B cell (primary cell): Measurements from ENCODE around the gene LILRB1. TPM values are rescaled to one million over a fixed set of nuclear protein-coding genes. Genes with fewer than 3 reads are reported as not detected.

ENCODE experiments used
- ATAC-seq: fragments of 200-7000 bp; cut with Tn5 transposase; one replicate; pipeline ENCODE4 v1.10.0; 2021; ENCODE audit warnings: low read depth, mild to moderate bottlenecking, moderate number of reproducible peaks, moderate library complexity
- CTCF ChIA-PET: fragments of 350-600 bp; sonication (Branson Sonifier 250); formaldehyde crosslinking; loops from one replicate; lab custom pipeline; 2021; ENCODE audit warnings: antibody characterized with exemption, inconsistent platforms; lab: Charles Lee
- POLR2A ChIA-PET: fragments of 350-600 bp; sonication (Branson Sonifier 250); formaldehyde crosslinking; loops from one replicate; lab custom pipeline; 2021; ENCODE audit warnings: antibody characterized with exemption; lab: Charles Lee
- DNase-seq: peaks from one replicate; pipeline ENCODE4 v3.0.0; 2013
- H2AFZ ChIP-seq: 2 replicates; pipeline ENCODE4 v1.6.1; 2012; ENCODE audit warnings: mild to moderate bottlenecking, low read depth, low read length; ENCODE audit not compliant: insufficient read depth, poor library complexity, severe bottlenecking
- H3K27ac ChIP-seq, 2 donors: 1 replicate in 1 of 2; 2 replicates in 1 of 2; pipeline ENCODE4 v1.5.1; 2012 to 2013; ENCODE audit warnings: low read length in 2 of 2, mild to moderate bottlenecking in 2 of 2, moderate library complexity in 1 of 2
- H3K27me3 ChIP-seq, 4 experiments: fragments of 200-600 bp in 1 of 4; sonication (generic) in 1 of 4; replicated peaks in 1 of 4; 1 replicate in 2 of 4; 2 replicates in 2 of 4; pipeline versions ENCODE4 v1.6.1 to v1.7.0; 2013 to 2016; ENCODE audit warnings: low read length in 3 of 4, mild to moderate bottlenecking in 2 of 4, mixed read lengths in 1 of 4, moderate library complexity in 1 of 4; ENCODE audit not compliant: insufficient read depth in 4 of 4, control insufficient read depth in 3 of 4; ENCODE audit errors: control extremely low read depth in 1 of 4
- H3K36me3 ChIP-seq, 2 experiments: replicated peaks in 1 of 2; 1 replicate in 1 of 2; 2 replicates in 1 of 2; pipeline versions ENCODE4 v1.6.1 to v1.7.1; 2013; ENCODE audit warnings: low read length in 1 of 2; ENCODE audit not compliant: insufficient read depth in 2 of 2, control insufficient read depth in 1 of 2; ENCODE audit errors: control extremely low read depth in 1 of 2, extremely low read depth in 1 of 2
- H3K4me1 ChIP-seq, 2 donors: fragments of 200-600 bp in 1 of 2; sonication (generic) in 1 of 2; 1 replicate in 1 of 2; 2 replicates in 1 of 2; pipeline versions ENCODE4 v1.5.1 to v1.6.1; 2013 to 2017; ENCODE audit warnings: low read length in 2 of 2; ENCODE audit not compliant: control insufficient read depth in 2 of 2, insufficient read depth in 2 of 2
- H3K4me2 ChIP-seq: replicated peaks from 2 replicates; pipeline ENCODE3; 2012; ENCODE audit warnings: mild to moderate bottlenecking, low read depth, low read length; ENCODE audit not compliant: poor library complexity, severe bottlenecking
- H3K4me3 ChIP-seq, 5 experiments: fragments of 200-600 bp in 1 of 5; sonication (generic) in 1 of 5; 1 replicate in 3 of 5; 2 replicates in 2 of 5; pipeline versions ENCODE4 v1.5.1 to v1.7.0; 2011 to 2016; ENCODE audit warnings: low read length in 4 of 5, mild to moderate bottlenecking in 4 of 5, low read depth in 2 of 5, control low read depth in 1 of 5, moderate library complexity in 1 of 5; ENCODE audit not compliant: insufficient read depth in 1 of 5; ENCODE audit errors: control extremely low read depth in 1 of 5, extremely low read depth in 1 of 5
- H3K79me2 ChIP-seq: fragments of 200-600 bp; sonication (generic); one replicate; pipeline ENCODE4 v1.6.0; 2016; ENCODE audit warnings: low read length; ENCODE audit not compliant: control insufficient read depth, insufficient read depth
- H3K9ac ChIP-seq: fragments of 200-600 bp; sonication (generic); 2 replicates; pipeline ENCODE4 v1.6.1; 2017; ENCODE audit warnings: mild to moderate bottlenecking, low read length, moderate library complexity
- H3K9me3 ChIP-seq, 3 donors: one replicate each; pipeline versions ENCODE4 v1.6.1 to v1.7.1; 2013; ENCODE audit warnings: low read length in 2 of 3; ENCODE audit not compliant: control insufficient read depth in 2 of 3, insufficient read depth in 1 of 3; ENCODE audit errors: control extremely low read depth in 1 of 3
- H4K20me1 ChIP-seq: 2 replicates; pipeline ENCODE4 v1.6.0; 2012; ENCODE audit warnings: mild to moderate bottlenecking, low read length; ENCODE audit not compliant: insufficient read depth, control insufficient read depth, poor library complexity, severe bottlenecking
- H3K27ac Mint-ChIP-seq: one replicate; pipeline ENCODE4 v1.8.0; 2021; ENCODE audit warnings: mixed read lengths
- H3K27me3 Mint-ChIP-seq: one replicate; pipeline ENCODE4 v1.8.0; 2021; ENCODE audit warnings: mixed read lengths
- H3K4me1 Mint-ChIP-seq: one replicate; pipeline ENCODE4 v1.8.0; 2021; ENCODE audit warnings: mixed read lengths
- H3K4me3 Mint-ChIP-seq: one replicate; pipeline ENCODE4 v1.8.0; 2021; ENCODE audit warnings: mixed read lengths
- H3K9me3 Mint-ChIP-seq: one replicate; pipeline ENCODE4 v1.8.0; 2022; ENCODE audit warnings: mixed read lengths; ENCODE audit not compliant: insufficient read depth
- EZH2 ChIP-seq: IDR thresholded peaks from 2 replicates; pipeline ENCODE4 v1.6.1; 2012; ENCODE audit warnings: borderline replicate concordance, low read depth, mild to moderate bottlenecking, moderate library complexity, low read length; ENCODE audit not compliant: insufficient read depth, poor library complexity, severe bottlenecking
- WGBS: methylation state at CpG from one replicate; pipeline ENCODE4 v1.1.5; 2013; ENCODE audit warnings: missing lambda C conversion rate; ENCODE audit not compliant: insufficient coverage; 5-methylcytosine and 5-hydroxymethylcytosine counted together
- intact Hi-C: fragments of 100-400 bp; cut with micrococcal nuclease; formaldehyde crosslinking; loops from one replicate; pipeline ENCODE4 v1.10.0; 2022
- polyA plus RNA-seq: library from polyadenylated mRNA; depleted of rRNA; stranded (reverse); fragments of >200 nt; gene quantifications from 2 replicates; pipeline ENCODE4 v1.2.3, GENCODE V29; 2012
- total RNA-seq, 2 donors: library from RNA; stranded (reverse); fragments of 120-200 nt in 1 of 2; gene quantifications; 1 replicate in 1 of 2; 2 replicates in 1 of 2; pipeline versions ENCODE4 v1.2.3 to v1.2.4, GENCODE V29; 2013 to 2022
- TF ChIP-seq, protein P1 (sequence below): fragments of 200-600 bp; IDR thresholded peaks from one replicate; pipeline ENCODE4 v1.8.0; 2022; ENCODE audit warnings: antibody characterized with exemption, mild to moderate bottlenecking

Gene LILRB1
- total and polyA plus RNA-seq, 2 donors (not counting 1 experiment from before 2014, with no cell fraction given): 138 to 170 TPM

DNA sequence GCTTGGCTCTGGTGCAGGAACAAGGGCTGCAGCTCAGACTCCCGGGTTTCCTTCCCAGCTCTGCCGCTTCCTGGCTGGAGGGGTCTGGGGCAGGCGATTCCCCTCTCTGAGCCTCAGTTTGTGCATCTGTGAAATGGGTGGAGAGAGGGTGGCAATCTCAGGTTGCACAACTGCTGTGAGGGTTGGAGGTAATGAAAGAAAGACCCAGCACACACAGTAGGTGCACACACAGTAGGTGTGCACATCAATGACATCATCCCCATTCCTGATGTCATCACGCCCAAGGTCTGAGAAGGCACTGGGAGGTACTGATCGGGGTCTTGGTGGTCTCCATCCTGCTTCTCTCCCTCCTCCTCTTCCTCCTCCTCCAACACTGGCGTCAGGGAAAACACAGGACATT is 35.2 kb downstream of the LILRB1 start:
- Histone ChIP-seq H3K79me2 (no peaks in the 10 kb centered on the region), H3K4me3 (no peak overlapping the region), H3K9ac (no peak overlapping the region), H3K4me2 (no peak overlapping the region), H3K4me1 (peaks cover 25 to 35% of the 10 kb centered on the region in 2 donors), H2AFZ (no peak overlapping the region), H3K36me3 (no peaks in the 10 kb centered on the region), H3K27me3 (peaks cover 0 to 16% (median 2%) of the 10 kb centered on the region in 4 experiments), H4K20me1 (no peaks in the 10 kb centered on the region), H3K9me3 (peaks cover 0 to 18% (median 12%) of the 10 kb centered on the region in 3 donors), H3K27ac (no peak overlapping the region)
- peaks cover 17% of the 10 kb centered on the region for H3K27me3 Mint-ChIP-seq
- ATAC-seq (no peak), DNase-seq (no peak)
- no peak for TF ChIP-seq EZH2
- TF ChIP-seq, protein P1, sequence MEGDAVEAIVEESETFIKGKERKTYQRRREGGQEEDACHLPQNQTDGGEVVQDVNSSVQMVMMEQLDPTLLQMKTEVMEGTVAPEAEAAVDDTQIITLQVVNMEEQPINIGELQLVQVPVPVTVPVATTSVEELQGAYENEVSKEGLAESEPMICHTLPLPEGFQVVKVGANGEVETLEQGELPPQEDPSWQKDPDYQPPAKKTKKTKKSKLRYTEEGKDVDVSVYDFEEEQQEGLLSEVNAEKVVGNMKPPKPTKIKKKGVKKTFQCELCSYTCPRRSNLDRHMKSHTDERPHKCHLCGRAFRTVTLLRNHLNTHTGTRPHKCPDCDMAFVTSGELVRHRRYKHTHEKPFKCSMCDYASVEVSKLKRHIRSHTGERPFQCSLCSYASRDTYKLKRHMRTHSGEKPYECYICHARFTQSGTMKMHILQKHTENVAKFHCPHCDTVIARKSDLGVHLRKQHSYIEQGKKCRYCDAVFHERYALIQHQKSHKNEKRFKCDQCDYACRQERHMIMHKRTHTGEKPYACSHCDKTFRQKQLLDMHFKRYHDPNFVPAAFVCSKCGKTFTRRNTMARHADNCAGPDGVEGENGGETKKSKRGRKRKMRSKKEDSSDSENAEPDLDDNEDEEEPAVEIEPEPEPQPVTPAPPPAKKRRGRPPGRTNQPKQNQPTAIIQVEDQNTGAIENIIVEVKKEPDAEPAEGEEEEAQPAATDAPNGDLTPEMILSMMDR: no peak
- H3K27ac Mint-ChIP-seq: no peak overlapping the region
- POLR2A ChIA-PET: no interaction called here
- H3K4me3 Mint-ChIP-seq: no peak overlapping the region
- WGBS: 60% methylated on average over 1 of the region's 6 CpGs
- intact Hi-C loops: no loop called here
- H3K4me1 Mint-ChIP-seq: peaks cover 22% of the 10 kb centered on the region
- CTCF ChIA-PET: interaction anchor here (0.6 to 2.6 kb wide), 2 partner anchors 12 to 187 kb away, joined by 3 to 14 read pairs; no protein-coding TSS in a partner anchor
- H3K9me3 Mint-ChIP-seq: peaks cover 15% of the 10 kb centered on the region

DNA sequence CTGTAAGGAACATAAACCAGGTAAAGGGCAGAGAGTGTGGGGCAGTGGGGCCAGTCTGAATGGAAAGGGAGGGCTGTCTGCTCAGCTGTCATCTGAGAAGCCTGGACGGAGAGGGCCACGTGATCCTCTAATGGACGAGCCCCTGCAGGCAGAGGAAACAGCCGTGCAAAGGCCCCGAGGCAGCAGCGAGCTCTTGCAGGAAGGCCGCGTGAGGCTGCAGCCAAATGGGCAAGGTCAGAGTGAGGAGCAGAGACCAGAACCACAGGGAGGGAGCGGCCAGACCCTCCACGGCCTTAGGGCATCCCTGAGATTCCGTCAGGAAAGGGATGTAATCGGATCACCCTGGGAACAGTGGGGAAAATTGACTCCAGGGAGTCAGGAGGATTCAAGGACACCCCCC is 36.9 kb downstream of the LILRB1 start:
- Histone ChIP-seq H3K9me3 (peaks cover 0 to 18% (median 12%) of the 10 kb centered on the region in 3 donors), H3K4me1 (peaks cover 8 to 19% of the 10 kb centered on the region in 2 donors), H2AFZ (no peak overlapping the region), H3K9ac (no peak overlapping the region), H3K79me2 (no peaks in the 10 kb centered on the region), H4K20me1 (no peaks in the 10 kb centered on the region), H3K27me3 (peaks cover 0 to 21% (median 0%) of the 10 kb centered on the region in 4 experiments), H3K4me2 (no peak overlapping the region), H3K36me3 (no peaks in the 10 kb centered on the region), H3K4me3 (no peak overlapping the region), H3K27ac (no peak overlapping the region)
- DNase-seq: no peak
- no peak for ATAC-seq
- intact Hi-C loops: no loop called here
- WGBS: 90% methylated on average over 8 of the region's 12 CpGs
- peaks cover 8% of the 10 kb centered on the region for H3K4me1 Mint-ChIP-seq
- peaks cover 15% of the 10 kb centered on the region for H3K9me3 Mint-ChIP-seq
- TF ChIP-seq, protein P1: no peak
- H3K27ac Mint-ChIP-seq: no peak overlapping the region
- ChIA-PET POLR2A (no interaction called here), CTCF (interaction anchor here (0.7 kb wide), 1 partner anchor 12 kb away, joined by 3 read pairs; no protein-coding TSS in a partner anchor)
- peaks cover 16% of the 10 kb centered on the region for H3K27me3 Mint-ChIP-seq
- no peak overlapping the region for H3K4me3 Mint-ChIP-seq
